Caco-2 (cell line): Measurements from ENCODE around the gene SPTLC2. TPM values are rescaled to one million over a fixed set of nuclear protein-coding genes. Genes with fewer than 3 reads are reported as not detected.

Experiments
- BruUV-seq: library from RNA; stranded (reverse); fragments of 400-500 nt; replicated peaks from 2 replicates; lab custom pipeline; 2021; lab: Mats Ljungman, UMichigan
- CTCF ChIA-PET: fragments of 300-600 bp; sonication (Branson Sonifier 250); formaldehyde crosslinking; loops from one replicate; lab custom pipeline; 2022; ENCODE audit warnings: antibody characterized with exemption; lab: Charles Lee
- POLR2A ChIA-PET: fragments of 300-600 bp; sonication (Branson Sonifier 250); formaldehyde crosslinking; loops from one replicate; lab custom pipeline; 2022; ENCODE audit warnings: antibody characterized with exemption; lab: Charles Lee
- DNase-seq, 2 experiments: peaks; one replicate each; pipeline versions ENCODE4 v3.0.0 to v3.0.0-alpha.2; 2020 to 2022
- H3K27me3 ChIP-seq: replicated peaks from 2 replicates; pipeline ENCODE4 v1.6.0; 2011; ENCODE audit warnings: low read length; ENCODE audit not compliant: control insufficient read depth, insufficient read depth
- H3K36me3 ChIP-seq: 2 replicates; pipeline ENCODE4 v1.5.1; 2011; ENCODE audit warnings: low read length; ENCODE audit not compliant: control insufficient read depth, insufficient read depth
- H3K4me1 ChIP-seq: fragments of 250-450 bp; sonication (Bioruptor Pico); 2 replicates; pipeline ENCODE4 v1.5.1; 2020; ENCODE audit warnings: mild to moderate bottlenecking
- H3K4me3 ChIP-seq: 2 replicates; pipeline ENCODE4 v1.5.1; 2011; ENCODE audit warnings: low read depth, mild to moderate bottlenecking, control low read depth, low read length
- H3K9me3 ChIP-seq: fragments of 250-450 bp; sonication (Bioruptor Pico); 2 replicates; pipeline ENCODE4 v1.5.1; 2020; ENCODE audit warnings: mild to moderate bottlenecking, moderate library complexity
- H3K27ac Mint-ChIP-seq: one replicate; pipeline ENCODE4 v1.8.0; 2022; ENCODE audit warnings: mixed read lengths; ENCODE audit not compliant: unreplicated experiment
- H3K27me3 Mint-ChIP-seq: one replicate; pipeline ENCODE4 v1.8.0; 2022; ENCODE audit warnings: mixed read lengths; ENCODE audit not compliant: insufficient read depth, unreplicated experiment
- H3K36me3 Mint-ChIP-seq: one replicate; pipeline ENCODE4 v1.8.0; 2022; ENCODE audit warnings: mild to moderate bottlenecking, mixed read lengths; ENCODE audit not compliant: insufficient read depth, unreplicated experiment
- H3K4me1 Mint-ChIP-seq: one replicate; pipeline ENCODE4 v1.8.0; 2022; ENCODE audit warnings: low read depth, mixed read lengths; ENCODE audit not compliant: unreplicated experiment
- H3K4me3 Mint-ChIP-seq: one replicate; pipeline ENCODE4 v1.8.0; 2022; ENCODE audit warnings: mild to moderate bottlenecking, moderate library complexity, mixed read lengths; ENCODE audit not compliant: unreplicated experiment
- H3K9me3 Mint-ChIP-seq: one replicate; pipeline ENCODE4 v1.8.0; 2022; ENCODE audit warnings: mixed read lengths; ENCODE audit not compliant: unreplicated experiment
- intact Hi-C: fragments of 100-400 bp; cut with micrococcal nuclease; formaldehyde crosslinking; loops from one replicate; pipeline ENCODE4 v1.10.0; 2022; ENCODE audit not compliant: unreplicated experiment
- total RNA-seq: library from RNA; stranded (reverse); gene quantifications from 2 replicates; pipeline ENCODE4 v1.2.3, GENCODE V29; 2022
- TF ChIP-seq, protein P1 (sequence below), 2 experiments: fragments of 200-600 bp in 1 of 2; IDR thresholded peaks; 1 replicate in 1 of 2; 2 replicates in 1 of 2; pipeline versions ENCODE4 v1.5.1 to v1.8.0; 2011 to 2022; ENCODE audit warnings: antibody characterized with exemption in 1 of 2, control low read depth in 1 of 2, inconsistent platforms in 1 of 2, low read depth in 1 of 2, low read length in 1 of 2, mild to moderate bottlenecking in 1 of 2, moderate library complexity in 1 of 2; ENCODE audit not compliant: insufficient read depth in 1 of 2, severe bottlenecking in 1 of 2, unreplicated experiment in 1 of 2

SPTLC2 gene
- total RNA-seq, 1 experiment from 2014 or later, result 49.6 TPM

DNA sequence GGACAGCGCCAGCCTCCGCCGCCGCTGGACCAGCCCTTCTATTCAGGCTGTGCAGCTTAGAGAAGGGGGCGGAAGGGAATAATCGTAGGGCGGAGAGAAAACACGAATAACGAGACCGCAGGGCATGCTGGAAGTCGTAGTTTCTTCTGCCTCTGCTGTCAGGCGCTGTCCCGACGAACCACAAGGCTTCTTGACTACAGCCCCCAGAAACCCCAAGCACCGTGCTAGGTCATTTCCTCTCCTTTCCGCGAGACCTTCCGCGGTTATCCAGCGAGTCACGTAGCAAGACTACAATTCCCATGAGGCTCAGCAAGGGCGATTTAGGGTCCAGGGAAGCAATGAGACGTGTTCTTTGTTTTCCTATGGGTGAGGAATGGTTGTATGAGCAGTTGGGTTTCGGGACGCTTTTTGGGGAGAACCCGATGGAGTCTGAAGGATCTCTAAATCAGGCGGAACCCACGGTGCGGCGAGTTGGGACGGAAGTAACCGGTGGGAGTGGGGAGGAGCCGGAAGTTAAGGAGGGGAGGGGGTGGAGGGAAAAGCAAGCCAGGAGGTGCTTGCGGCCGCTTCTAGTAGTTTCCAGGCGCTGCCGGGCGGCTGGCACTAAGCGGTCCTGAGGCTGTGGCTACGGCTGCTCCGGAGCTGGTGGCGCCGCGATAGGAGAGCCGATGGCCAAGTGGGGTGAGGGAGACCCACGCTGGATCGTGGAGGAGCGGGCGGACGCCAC is 158.8 kb downstream of the SPTLC2 start, which contains the start of the genes AHSA1 and VIPAS39:
TSS of gene AHSA1 (plus strand) at position 572 of the 727 bp plus-strand sequence. CDS start at position 669, 97 bp downstream.
TSS of gene VIPAS39 (minus strand) at position 80 of the 727 bp plus-strand sequence. CDS start 3,499 bp downstream, outside the sequence.
- Histone ChIP-seq H3K36me3 (0 out of 2 replicates have a peak, but pooled peaks cover under 1% of the 10 kb centered on the region), H3K9me3 (no peaks in the 10 kb centered on the region), H3K4me1 (0 out of 2 replicates have a peak, but pooled peaks cover 3% of the 10 kb centered on the region), H3K4me3 (peak within 1 kb of the TSS; percentile 98), H3K27me3 (no peaks in the 10 kb centered on the region)
- no TSS peak for BruUV-seq
- Mint-ChIP-seq H3K4me3 (peak within 1 kb of the TSS; percentile 98), H3K27me3 (no peaks in the 10 kb centered on the region), H3K9me3 (no peaks in the 10 kb centered on the region), H3K27ac (peak within 1 kb of the TSS; percentile 99), H3K36me3 (peaks cover 54% of the 10 kb centered on the region), H3K4me1 (peaks cover 10% of the 10 kb centered on the region)
- POLR2A ChIA-PET, result interaction anchor here (0.5 to 1.1 kb wide), 4 partner anchors 21 to 121 kb away, joined by 3 to 4 read pairs (median 4); partner anchors contain the start of genes SAMD15 and TMED8
- CTCF ChIA-PET, result interaction anchor here (0.7 to 1.8 kb wide), 4 partner anchors 81 to 306 kb away, joined by 3 to 5 read pairs (median 4); partner anchors contain the start of genes GSTZ1, SAMD15 and TMED8
- intact Hi-C loops, result loop anchor here (1.0 to 5.0 kb wide), 4 partner anchors 41 to 160 kb away; partner anchors contain the start of genes GSTZ1, ISM2, POMT2 and SAMD15
- TF ChIP-seq, protein P1, sequence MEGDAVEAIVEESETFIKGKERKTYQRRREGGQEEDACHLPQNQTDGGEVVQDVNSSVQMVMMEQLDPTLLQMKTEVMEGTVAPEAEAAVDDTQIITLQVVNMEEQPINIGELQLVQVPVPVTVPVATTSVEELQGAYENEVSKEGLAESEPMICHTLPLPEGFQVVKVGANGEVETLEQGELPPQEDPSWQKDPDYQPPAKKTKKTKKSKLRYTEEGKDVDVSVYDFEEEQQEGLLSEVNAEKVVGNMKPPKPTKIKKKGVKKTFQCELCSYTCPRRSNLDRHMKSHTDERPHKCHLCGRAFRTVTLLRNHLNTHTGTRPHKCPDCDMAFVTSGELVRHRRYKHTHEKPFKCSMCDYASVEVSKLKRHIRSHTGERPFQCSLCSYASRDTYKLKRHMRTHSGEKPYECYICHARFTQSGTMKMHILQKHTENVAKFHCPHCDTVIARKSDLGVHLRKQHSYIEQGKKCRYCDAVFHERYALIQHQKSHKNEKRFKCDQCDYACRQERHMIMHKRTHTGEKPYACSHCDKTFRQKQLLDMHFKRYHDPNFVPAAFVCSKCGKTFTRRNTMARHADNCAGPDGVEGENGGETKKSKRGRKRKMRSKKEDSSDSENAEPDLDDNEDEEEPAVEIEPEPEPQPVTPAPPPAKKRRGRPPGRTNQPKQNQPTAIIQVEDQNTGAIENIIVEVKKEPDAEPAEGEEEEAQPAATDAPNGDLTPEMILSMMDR (IDR thresholded peaks at IDR 0.05; ENCODE audit: insufficient read depth in 1 of 2, low read depth in 1 of 2, low read length in 1 of 2, severe bottlenecking in 1 of 2, unreplicated experiment in 1 of 2), result no peak
- peak; percentile 95 to 98 for DNase-seq

DNA sequence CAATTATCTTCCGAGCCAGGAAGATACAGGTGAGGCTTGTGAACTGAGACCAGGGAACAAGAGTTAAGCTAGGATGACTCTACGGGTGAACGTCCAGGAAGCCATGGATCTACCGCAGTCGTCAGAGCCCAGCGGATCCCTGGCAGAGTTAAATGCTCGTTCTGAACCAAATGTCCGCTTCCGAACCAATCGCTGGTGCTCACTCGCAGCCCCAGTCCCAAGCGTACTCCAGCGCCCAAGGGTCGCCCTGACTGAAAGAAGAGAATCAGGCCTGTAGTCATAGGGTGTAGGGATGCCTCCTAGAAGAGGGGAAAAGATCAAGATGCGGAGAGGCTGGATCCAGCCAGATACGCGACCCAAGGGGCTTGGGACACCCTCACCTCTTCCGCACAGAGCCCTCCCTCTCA is 159.3 kb downstream of the SPTLC2 start:
- intact Hi-C loops, result loop anchor here (1.0 to 5.0 kb wide), 4 partner anchors 41 to 160 kb away; partner anchors contain the start of genes GSTZ1, ISM2, POMT2 and SAMD15
- ChIA-PET POLR2A (interaction anchor here (0.5 to 1.0 kb wide), 3 partner anchors 61 to 121 kb away, joined by 3 to 4 read pairs (median 4); partner anchors contain the start of genes SAMD15 and TMED8), CTCF (interaction anchor here (0.7 kb wide), 2 partner anchors 244 to 305 kb away, joined by 3 to 4 read pairs; no protein-coding TSS in a partner anchor)
- Histone ChIP-seq H3K9me3 (no peaks in the 10 kb centered on the region), H3K4me3 (peak overlapping the region; percentile 65), H3K4me1 (0 out of 2 replicates have a peak, but pooled peaks cover 3% of the 10 kb centered on the region), H3K36me3 (no peaks in the 10 kb centered on the region), H3K27me3 (no peaks in the 10 kb centered on the region)
- Mint-ChIP-seq H3K27ac (peak overlapping the region; percentile 99), H3K4me3 (peak overlapping the region; percentile 98), H3K27me3 (no peaks in the 10 kb centered on the region), H3K9me3 (no peaks in the 10 kb centered on the region), H3K36me3 (peaks cover 48% of the 10 kb centered on the region), H3K4me1 (peaks cover 10% of the 10 kb centered on the region)
- DNase-seq, result no peak
- no TSS peak for BruUV-seq
- TF ChIP-seq, protein P1 (IDR thresholded peaks at IDR 0.05; ENCODE audit: insufficient read depth in 1 of 2, low read depth in 1 of 2, low read length in 1 of 2, severe bottlenecking in 1 of 2, unreplicated experiment in 1 of 2), result no peak

Other genes starting within 250 kb of the SPTLC2 start
- gene TMED8, start 239.5 kb downstream of the SPTLC2 start, total RNA-seq, result 13.3 and 14.1 TPM in 2 replicates
- gene SAMD15, start 239.3 kb downstream of the SPTLC2 start, total RNA-seq, result 0.82 and 1.5 TPM in 2 replicates
- 0.28 and 0.41 TPM in 2 replicates for gene NOXRED1, start 193.1 kb downstream of the SPTLC2 start, total RNA-seq
- 20.0 and 20.7 TPM in 2 replicates for gene VIPAS39, start 159.0 kb downstream of the SPTLC2 start, total RNA-seq
- 161 and 193 TPM in 2 replicates for gene AHSA1, start 158.5 kb downstream of the SPTLC2 start, total RNA-seq
- gene ISM2, start 117.8 kb downstream of the SPTLC2 start, total RNA-seq, result 10.6 and 13.3 TPM in 2 replicates
- gene ALKBH1, start 91.4 kb upstream of the SPTLC2 start, total RNA-seq, result 17.1 and 18.7 TPM in 2 replicates
- gene SLIRP, start 91.5 kb upstream of the SPTLC2 start, total RNA-seq, result 204 and 208 TPM in 2 replicates
- 105 and 119 TPM in 2 replicates for gene SNW1, start 144.5 kb upstream of the SPTLC2 start, total RNA-seq
- gene ADCK1, start 183.5 kb upstream of the SPTLC2 start, total RNA-seq, result 8.8 and 9.7 TPM in 2 replicates